PC-3 (cell line): ENCODE measurements around the gene DNAJB4. TPM values are rescaled to one million over a fixed set of nuclear protein-coding genes. Genes with fewer than 3 reads are reported as not detected.

Experiments
- ATAC-seq: fragments of 200-7000 bp; cut with Tn5 transposase; 2 replicates; pipeline ENCODE4 v1.9.1; 2020; ENCODE audit warnings: mild to moderate bottlenecking, moderate library complexity
- BruUV-seq: library from RNA; stranded (reverse); fragments of 400-500 nt; replicated peaks from 2 replicates; lab custom pipeline; 2021; lab: Mats Ljungman, UMichigan
- CTCF ChIA-PET: fragments of 300-600 bp; sonication (Branson Sonifier 250); formaldehyde crosslinking; loops from one replicate; lab custom pipeline; 2022; ENCODE audit warnings: antibody characterized with exemption; lab: Charles Lee
- POLR2A ChIA-PET: fragments of 300-600 bp; sonication (Branson Sonifier 250); formaldehyde crosslinking; loops from one replicate; lab custom pipeline; 2022; ENCODE audit warnings: antibody characterized with exemption; ENCODE audit not compliant: unreplicated experiment; lab: Charles Lee
- DNase-seq: peaks from one replicate; pipeline ENCODE4 v3.0.0-alpha.2; 2015
- H2AFZ ChIP-seq: fragments of 300-600 bp; sonication (generic); 2 replicates; pipeline ENCODE4 v1.6.0; 2016; ENCODE audit warnings: antibody characterized with exemption, low read length
- H3F3A ChIP-seq: fragments of 300-600 bp; sonication (generic); one replicate; pipeline ENCODE4 v1.6.0; 2017; ENCODE audit warnings: antibody characterized with exemption, low read length, control low read depth, mild to moderate bottlenecking; ENCODE audit not compliant: unreplicated experiment
- H3K27ac ChIP-seq: fragments of 300-600 bp; sonication (generic); 2 replicates; pipeline ENCODE4 v1.5.1; 2016; ENCODE audit warnings: mild to moderate bottlenecking, low read length
- H3K27me3 ChIP-seq: fragments of 300-600 bp; sonication (generic); 2 replicates; pipeline ENCODE4 v1.6.1; 2016; ENCODE audit warnings: low read length, mixed read lengths
- H3K36me3 ChIP-seq: fragments of 300-600 bp; sonication (generic); 2 replicates; pipeline ENCODE4 v1.6.1; 2016; ENCODE audit warnings: low read depth, mixed run types, low read length, mixed read lengths
- H3K4me1 ChIP-seq: fragments of 300-600 bp; sonication (generic); 2 replicates; pipeline ENCODE4 v1.5.1; 2016; ENCODE audit warnings: low read length; ENCODE audit not compliant: insufficient read depth
- H3K4me2 ChIP-seq: fragments of 300-600 bp; sonication (generic); 2 replicates; pipeline ENCODE4 v1.6.0; 2016; ENCODE audit warnings: low read length
- H3K4me3 ChIP-seq: fragments of 300-600 bp; sonication (generic); 2 replicates; pipeline ENCODE4 v1.5.1; 2016; ENCODE audit warnings: mild to moderate bottlenecking, low read length, mixed read lengths
- H3K79me2 ChIP-seq: fragments of 300-600 bp; sonication (generic); 2 replicates; pipeline ENCODE4 v1.6.1; 2017; ENCODE audit warnings: low read length, mixed read lengths
- H3K9ac ChIP-seq: fragments of 300-600 bp; sonication (generic); 2 replicates; pipeline ENCODE4 v1.6.0; 2016; ENCODE audit warnings: mild to moderate bottlenecking, low read length
- H3K9me2 ChIP-seq: fragments of 300-600 bp; sonication (generic); replicated peaks from 2 replicates; pipeline ENCODE4 v1.6.1; 2016; ENCODE audit warnings: mixed run types, low read length, mixed read lengths
- H3K9me3 ChIP-seq: fragments of 300-600 bp; sonication (generic); 2 replicates; pipeline ENCODE4 v1.6.1; 2016; ENCODE audit warnings: low read length, mixed read lengths
- H4K20me1 ChIP-seq: fragments of 300-600 bp; sonication (generic); 2 replicates; pipeline ENCODE4 v1.6.1; 2016; ENCODE audit warnings: low read length, mixed read lengths
- CTCF ChIP-seq: fragments of 300-600 bp; sonication (generic); conservative IDR thresholded peaks from 2 replicates; pipeline ENCODE4 v1.5.1; 2017; ENCODE audit warnings: antibody characterized with exemption, low read depth, mild to moderate bottlenecking, low read length
- EZH2 ChIP-seq: fragments of 300-600 bp; sonication (generic); IDR thresholded peaks from one replicate; pipeline ENCODE4 v1.6.1; 2017; ENCODE audit warnings: antibody characterized with exemption, mild to moderate bottlenecking, low read length; ENCODE audit not compliant: unreplicated experiment
- EZH2phosphoT487 ChIP-seq: fragments of 300-600 bp; sonication (generic); IDR thresholded peaks from 2 replicates; pipeline ENCODE4 v1.6.1; 2018; ENCODE audit warnings: mild to moderate bottlenecking, antibody characterized with exemption, low read length, borderline replicate concordance
- intact Hi-C: fragments of 100-400 bp; cut with micrococcal nuclease; formaldehyde crosslinking; loops from 2 replicates; pipeline ENCODE4 v1.9.0; 2023
- total RNA-seq: library from RNA; depleted of rRNA; stranded (reverse); fragments of >200 nt; gene quantifications from 2 replicates; pipeline ENCODE4 v1.2.3, GENCODE V29; 2014

DNAJB4 gene
- total RNA-seq, 1 experiment from 2014 or later = 4.5 TPM

DNA sequence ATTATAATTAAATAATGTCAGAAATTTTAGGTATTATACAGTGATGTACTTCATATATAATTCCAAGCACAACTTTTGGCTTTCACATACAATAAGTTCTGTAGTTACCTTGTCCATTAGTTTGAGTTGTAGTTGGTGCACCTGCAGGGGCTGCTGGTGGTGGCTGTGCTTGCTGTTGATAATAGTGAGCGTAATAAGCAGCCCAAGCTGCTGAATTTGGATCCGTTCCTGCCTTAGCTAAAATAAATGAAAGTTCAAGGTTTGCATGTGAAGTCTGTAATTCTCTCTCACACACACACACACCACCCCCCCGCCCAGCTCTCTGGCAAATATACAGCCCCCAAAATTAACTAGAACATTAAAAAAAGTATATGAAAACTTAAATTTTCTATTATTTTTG is 48.3 kb upstream of the DNAJB4 start:
- no peak for ATAC-seq
- H3K4me3 ChIP-seq = no peak overlapping the region
- POLR2A ChIA-PET = no interaction called here

GRCh38 chr1:77958391-77958790 is 46.3 kb upstream of the DNAJB4 start:
- ChIA-PET CTCF (no interaction called here), POLR2A (no interaction called here)
- no peak for TF ChIP-seq CTCF
- TF ChIP-seq EZH2phosphoT487 = no peak
- TF ChIP-seq EZH2 = no peak
- peaks cover 13% of the 10 kb centered on the region for H3F3A ChIP-seq
- no peak overlapping the region for H3K4me2 ChIP-seq
- H4K20me1 ChIP-seq = peaks cover 51% of the 10 kb centered on the region
- H3K27ac ChIP-seq = no peak overlapping the region
- H3K4me3 ChIP-seq = no peak overlapping the region
- DNase-seq (no peak), ATAC-seq (no peak)
- peaks cover 96% of the 10 kb centered on the region for H3K36me3 ChIP-seq
- H3K4me1 ChIP-seq = no peaks in the 10 kb centered on the region
- no peaks in the 10 kb centered on the region for H3K9me3 ChIP-seq
- intact Hi-C loops = no loop called here
- no peak overlapping the region for H2AFZ ChIP-seq
- peaks cover 54% of the 10 kb centered on the region for H3K79me2 ChIP-seq
- H3K27me3 ChIP-seq = no peaks in the 10 kb centered on the region
- no peaks in the 10 kb centered on the region for H3K9me2 ChIP-seq
- no TSS peak for BruUV-seq
- no peak overlapping the region for H3K9ac ChIP-seq

More for the DNA sequence above, 48.3 kb upstream of the DNAJB4 start:
- DNase-seq = no peak
- peaks cover 40% of the 10 kb centered on the region for H3K79me2 ChIP-seq
- no peaks in the 10 kb centered on the region for H3K9me2 ChIP-seq
- no peak overlapping the region for H3K4me2 ChIP-seq
- peaks cover 13% of the 10 kb centered on the region for H3F3A ChIP-seq
- no peaks in the 10 kb centered on the region for H3K4me1 ChIP-seq
- no peak overlapping the region for H2AFZ ChIP-seq
- H3K9me3 ChIP-seq = no peaks in the 10 kb centered on the region
- H3K9ac ChIP-seq = no peak overlapping the region
- H4K20me1 ChIP-seq = peaks cover 44% of the 10 kb centered on the region
- no peak for TF ChIP-seq CTCF
- no peak for TF ChIP-seq EZH2
- no peaks in the 10 kb centered on the region for H3K27me3 ChIP-seq
- CTCF ChIA-PET = no interaction called here
- intact Hi-C loops = loop anchor here (2.0 kb wide), 1 partner anchor 20 kb away; no protein-coding TSS in a partner anchor
- no peak overlapping the region for H3K27ac ChIP-seq
- peaks cover 93% of the 10 kb centered on the region for H3K36me3 ChIP-seq
- BruUV-seq = no TSS peak

DNA sequence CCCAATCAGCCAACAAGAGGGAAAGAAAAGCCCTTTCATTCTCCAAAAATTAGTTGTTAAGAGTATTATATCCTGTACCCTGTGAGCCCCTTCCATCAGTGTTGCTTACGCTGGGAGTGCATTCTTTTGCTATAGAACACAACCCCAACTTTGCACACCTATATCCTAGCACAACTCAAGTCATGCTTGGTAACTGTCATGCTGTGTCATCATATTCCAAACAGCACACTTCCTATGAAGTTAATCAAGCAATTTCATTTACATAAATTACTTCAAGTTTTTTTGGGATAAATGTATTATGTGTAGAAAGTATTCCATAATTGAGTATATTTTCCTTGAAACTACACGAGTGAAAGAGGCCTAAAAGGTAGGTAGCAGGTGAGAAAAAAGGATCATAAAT is 45.9 kb upstream of the DNAJB4 start:
- H3K9me2 ChIP-seq = no peaks in the 10 kb centered on the region
- no peak overlapping the region for H3K27ac ChIP-seq
- DNase-seq (no peak), ATAC-seq (no peak)
- BruUV-seq = no TSS peak
- TF ChIP-seq EZH2phosphoT487 = no peak
- no peak for TF ChIP-seq CTCF
- TF ChIP-seq EZH2 = no peak
- intact Hi-C loops = no loop called here
- H4K20me1 ChIP-seq = peaks cover 47% of the 10 kb centered on the region
- H3K9ac ChIP-seq = no peak overlapping the region
- peaks cover 96% of the 10 kb centered on the region for H3K36me3 ChIP-seq
- H3K79me2 ChIP-seq = peaks cover 52% of the 10 kb centered on the region
- H3K27me3 ChIP-seq = no peaks in the 10 kb centered on the region
- ChIA-PET POLR2A (no interaction called here), CTCF (no interaction called here)
- no peak overlapping the region for H3K4me3 ChIP-seq
- H3K9me3 ChIP-seq = no peaks in the 10 kb centered on the region
- H3K4me1 ChIP-seq = no peaks in the 10 kb centered on the region
- peaks cover 13% of the 10 kb centered on the region for H3F3A ChIP-seq
- no peak overlapping the region for H3K4me2 ChIP-seq
- no peak overlapping the region for H2AFZ ChIP-seq
